HL-60 (cell line): ENCODE data around the gene TEX12.
"Not testable (repeated sequence)": the region's sequence is repeated elsewhere in the genome, so short reads cannot be mapped to it uniquely, and the experiment has no call there.

Source experiments
- DNase-seq, 2 experiments: peaks; one replicate each; pipeline ENCODE4 v3.0.0-alpha.2; 2010 to 2020; ENCODE audit warnings: low read depth in 1 of 2, low spot score in 1 of 2
- H3K27ac ChIP-seq: fragments of 250-450 bp; sonication (Bioruptor Pico); replicated peaks from 2 replicates; pipeline ENCODE4 v1.5.1; 2020; ENCODE audit warnings: mild to moderate bottlenecking, moderate library complexity
- H3K27me3 ChIP-seq: fragments of 250-450 bp; sonication (Bioruptor Pico); 2 replicates; pipeline ENCODE4 v1.5.1; 2021; ENCODE audit warnings: mild to moderate bottlenecking, moderate library complexity; ENCODE audit not compliant: insufficient read depth, poor library complexity, severe bottlenecking
- H3K4me3 ChIP-seq: replicated peaks from 2 replicates; pipeline ENCODE4 v1.5.1; 2011; ENCODE audit warnings: mild to moderate bottlenecking, control low read depth, low read length; ENCODE audit not compliant: insufficient read depth
- CTCF ChIP-seq: IDR thresholded peaks from one replicate; pipeline ENCODE4 v1.5.1; 2011; ENCODE audit warnings: low read length, control low read depth, inconsistent platforms; ENCODE audit not compliant: insufficient read depth
- GABPA ChIP-seq: IDR thresholded peaks from 2 replicates; pipeline ENCODE4 v1.6.1; 2012; ENCODE audit warnings: low read depth
- POLR2AphosphoS5 ChIP-seq: IDR thresholded peaks from 2 replicates; pipeline ENCODE4 v1.6.1; 2012; ENCODE audit warnings: low read depth
- REST ChIP-seq: IDR thresholded peaks from 2 replicates; pipeline ENCODE4 v1.6.1; 2012; ENCODE audit warnings: low read depth; ENCODE audit not compliant: insufficient replicate concordance
- SPI1 ChIP-seq: IDR thresholded peaks from 2 replicates; pipeline ENCODE4 v1.6.1; 2012; ENCODE audit warnings: low read depth, mild to moderate bottlenecking, borderline replicate concordance

The TEX12 gene

GRCh38 chr11:112160091-112160848, 6.9 kb upstream of the TEX12 start:
- Histone ChIP-seq H3K4me3 (peak overlapping the region; percentile 24), H3K27ac (peak overlapping the region; percentile 82), H3K27me3 (no peaks in the 10 kb centered on the region)
- TF ChIP-seq GABPA, result no peak
- no peak for TF ChIP-seq POLR2AphosphoS5
- no peak for TF ChIP-seq SPI1
- TF ChIP-seq CTCF, result no peak
- no peak for TF ChIP-seq REST
- no peak for DNase-seq

- peak in 1 of 2 experiments; percentile 32 for DNase-seq
- TF ChIP-seq REST (no peak), POLR2AphosphoS5 (no peak), CTCF (no peak), SPI1 (no peak), GABPA (no peak)
- peak overlapping the region; percentile 82 for H3K27ac ChIP-seq
- H3K27me3 ChIP-seq, result no peaks in the 10 kb centered on the region
- H3K4me3 ChIP-seq, result no peak overlapping the region
Measured at GRCh38 chr11:112161012-112161411, 6.2 kb upstream of the TEX12 start.

GRCh38 chr11:112162200-112162599, 5.0 kb upstream of the TEX12 start:
- not testable (repeated sequence) for H3K27ac ChIP-seq, H3K4me3 ChIP-seq, DNase-seq, H3K27me3 ChIP-seq

- Histone ChIP-seq H3K27ac (peak overlapping the region; percentile 67), H3K4me3 (no peak overlapping the region; the same call in 1 of the 2 replicates)
- TF ChIP-seq GABPA (no peak), SPI1 (no peak), REST (no peak), POLR2AphosphoS5 (no peak), CTCF (no peak)
Measured at GRCh38 chr11:112162761-112163546, 4.2 kb upstream of the TEX12 start.

More at GRCh38 chr11:112162761-112163546, 4.2 kb upstream of the TEX12 start:
- no peak for DNase-seq
- no peaks in the 10 kb centered on the region for H3K27me3 ChIP-seq
